Neutrophil (primary cell): ENCODE results near the gene CYP3A7.
"Not testable (repeated sequence)": the region's sequence is repeated elsewhere in the genome, so short reads cannot be mapped to it uniquely, and the experiment has no call there.

Source experiments
- H3K27ac ChIP-seq: fragments of 200-600 bp; sonication (generic); 2 replicates; pipeline ENCODE4 v1.5.1; 2016; ENCODE audit warnings: mild to moderate bottlenecking, moderate library complexity
- H3K27me3 ChIP-seq: fragments of 200-600 bp; sonication (generic); 2 replicates; pipeline ENCODE4 v1.6.0; 2016; ENCODE audit warnings: mild to moderate bottlenecking
- H3K36me3 ChIP-seq: fragments of 200-600 bp; sonication (generic); 2 replicates; pipeline ENCODE4 v1.5.1; 2017
- H3K4me1 ChIP-seq, 2 experiments: fragments of 200-600 bp in 1 of 2; sonication (generic) in 1 of 2; 1 replicate in 1 of 2; 2 replicates in 1 of 2; pipeline versions ENCODE4 v1.5.1 to v1.6.1; 2013 to 2016; ENCODE audit warnings: low read depth in 1 of 2, low read length in 1 of 2, mild to moderate bottlenecking in 1 of 2, moderate library complexity in 1 of 2; ENCODE audit not compliant: control insufficient read depth in 1 of 2, insufficient read depth in 1 of 2
- H3K4me3 ChIP-seq, 2 experiments: fragments of 200-600 bp in 1 of 2; sonication (generic) in 1 of 2; 1 replicate in 1 of 2; 2 replicates in 1 of 2; pipeline ENCODE4 v1.5.1; 2013 to 2016; ENCODE audit warnings: low read depth in 1 of 2, low read length in 1 of 2, mild to moderate bottlenecking in 1 of 2, moderate library complexity in 1 of 2
- H3K9me3 ChIP-seq: fragments of 200-600 bp; sonication (generic); 2 replicates; pipeline ENCODE4 v1.5.1; 2016
- TF ChIP-seq, protein P1 (sequence below): fragments of 200-600 bp; sonication (generic); IDR thresholded peaks from 2 replicates; pipeline ENCODE4 v1.5.1; 2016; ENCODE audit warnings: antibody characterized with exemption

Gene CYP3A7

DNA sequence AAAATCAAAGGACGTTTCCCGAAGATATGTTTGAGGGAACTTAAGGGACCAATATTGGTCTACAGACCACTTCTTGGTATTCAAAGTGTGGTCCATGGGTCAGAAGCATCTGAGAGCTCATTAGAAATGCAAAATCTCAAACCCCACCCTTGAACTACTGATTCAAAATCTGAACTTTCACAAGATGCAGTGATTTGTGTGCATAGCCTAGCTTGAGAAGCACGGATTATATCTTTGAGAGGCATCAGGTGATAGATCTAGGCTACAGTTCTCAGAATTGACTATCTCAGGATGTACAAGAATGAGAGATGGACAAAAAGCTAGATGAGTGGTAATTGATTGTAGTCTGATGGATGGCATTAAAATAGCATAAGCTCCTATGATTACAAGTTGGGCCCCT lies 29.5 kb upstream of the CYP3A7 start:
- Histone ChIP-seq H3K27ac (no peak overlapping the region), H3K4me3 (no peak overlapping the region), H3K36me3 (no peaks in the 10 kb centered on the region), H3K9me3 (no peaks in the 10 kb centered on the region), H3K4me1 (no peaks in the 10 kb centered on the region), H3K27me3 (peaks cover 14% of the 10 kb centered on the region)
- TF ChIP-seq, protein P1, sequence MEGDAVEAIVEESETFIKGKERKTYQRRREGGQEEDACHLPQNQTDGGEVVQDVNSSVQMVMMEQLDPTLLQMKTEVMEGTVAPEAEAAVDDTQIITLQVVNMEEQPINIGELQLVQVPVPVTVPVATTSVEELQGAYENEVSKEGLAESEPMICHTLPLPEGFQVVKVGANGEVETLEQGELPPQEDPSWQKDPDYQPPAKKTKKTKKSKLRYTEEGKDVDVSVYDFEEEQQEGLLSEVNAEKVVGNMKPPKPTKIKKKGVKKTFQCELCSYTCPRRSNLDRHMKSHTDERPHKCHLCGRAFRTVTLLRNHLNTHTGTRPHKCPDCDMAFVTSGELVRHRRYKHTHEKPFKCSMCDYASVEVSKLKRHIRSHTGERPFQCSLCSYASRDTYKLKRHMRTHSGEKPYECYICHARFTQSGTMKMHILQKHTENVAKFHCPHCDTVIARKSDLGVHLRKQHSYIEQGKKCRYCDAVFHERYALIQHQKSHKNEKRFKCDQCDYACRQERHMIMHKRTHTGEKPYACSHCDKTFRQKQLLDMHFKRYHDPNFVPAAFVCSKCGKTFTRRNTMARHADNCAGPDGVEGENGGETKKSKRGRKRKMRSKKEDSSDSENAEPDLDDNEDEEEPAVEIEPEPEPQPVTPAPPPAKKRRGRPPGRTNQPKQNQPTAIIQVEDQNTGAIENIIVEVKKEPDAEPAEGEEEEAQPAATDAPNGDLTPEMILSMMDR, result no peak

DNA sequence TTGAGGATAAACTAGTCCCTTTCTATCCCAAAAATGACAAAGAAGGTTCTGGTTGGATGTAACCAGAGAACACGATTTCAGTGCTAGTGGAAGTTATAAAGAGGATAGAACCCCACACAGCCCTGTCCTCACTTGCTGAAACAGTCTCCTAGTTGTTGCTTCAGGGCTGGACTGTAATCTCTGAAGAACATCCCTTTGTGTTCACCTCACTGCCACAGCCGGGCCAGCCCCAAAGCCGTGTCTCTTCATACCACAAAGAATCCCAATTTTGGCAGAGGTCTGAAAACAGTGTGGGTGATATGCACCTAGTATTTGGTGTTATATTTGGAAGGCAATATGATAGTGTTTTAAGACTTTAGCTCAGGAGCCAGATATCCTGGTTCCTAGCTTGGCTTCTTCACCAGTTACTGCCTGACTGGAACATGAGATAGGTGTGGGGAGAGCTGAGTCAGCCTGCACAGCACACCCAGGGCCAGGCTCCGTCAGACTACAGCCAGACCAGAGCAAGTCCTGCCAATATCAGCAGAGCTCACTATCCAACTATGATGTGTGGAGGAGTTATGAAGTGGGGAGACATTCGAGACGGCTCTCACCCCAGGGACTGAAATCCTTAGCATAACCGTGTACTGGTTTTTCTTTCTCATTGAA lies 27.8 kb upstream of the CYP3A7 start:
- TF ChIP-seq, protein P1, result no peak
- no peaks in the 10 kb centered on the region for H3K36me3 ChIP-seq
- H3K4me1 ChIP-seq, result no peaks in the 10 kb centered on the region
- no peak overlapping the region for H3K4me3 ChIP-seq
- H3K9me3 ChIP-seq, result no peaks in the 10 kb centered on the region
- H3K27me3 ChIP-seq, result peaks cover 14% of the 10 kb centered on the region
- H3K27ac ChIP-seq, result no peak overlapping the region

DNA sequence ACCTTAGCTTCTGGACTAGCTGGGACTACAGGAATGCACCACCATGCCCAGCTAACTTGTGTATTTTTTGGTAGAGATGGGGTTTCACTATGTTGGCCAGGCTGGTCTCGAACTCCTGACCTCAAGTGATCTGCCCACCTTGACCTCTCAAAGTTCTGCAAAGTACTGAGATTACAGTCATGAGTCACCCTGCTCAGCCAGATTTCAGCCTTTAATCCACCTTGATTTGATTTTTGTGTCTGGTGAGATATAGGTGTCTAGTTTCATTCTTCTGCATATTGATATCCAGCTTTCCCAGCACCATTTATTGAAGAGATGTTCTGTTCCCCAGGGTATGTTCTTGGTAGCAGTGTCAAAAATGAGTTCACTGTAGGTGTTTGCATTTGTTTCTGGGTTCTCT lies 20.1 kb upstream of the CYP3A7 start:
- TF ChIP-seq, protein P1, result no peak
- no peaks in the 10 kb centered on the region for H3K9me3 ChIP-seq
- no peaks in the 10 kb centered on the region for H3K4me1 ChIP-seq
- H3K4me3 ChIP-seq, result no peak overlapping the region
- H3K36me3 ChIP-seq, result no peaks in the 10 kb centered on the region
- no peak overlapping the region for H3K27ac ChIP-seq
- H3K27me3 ChIP-seq, result peaks cover 51% of the 10 kb centered on the region

DNA sequence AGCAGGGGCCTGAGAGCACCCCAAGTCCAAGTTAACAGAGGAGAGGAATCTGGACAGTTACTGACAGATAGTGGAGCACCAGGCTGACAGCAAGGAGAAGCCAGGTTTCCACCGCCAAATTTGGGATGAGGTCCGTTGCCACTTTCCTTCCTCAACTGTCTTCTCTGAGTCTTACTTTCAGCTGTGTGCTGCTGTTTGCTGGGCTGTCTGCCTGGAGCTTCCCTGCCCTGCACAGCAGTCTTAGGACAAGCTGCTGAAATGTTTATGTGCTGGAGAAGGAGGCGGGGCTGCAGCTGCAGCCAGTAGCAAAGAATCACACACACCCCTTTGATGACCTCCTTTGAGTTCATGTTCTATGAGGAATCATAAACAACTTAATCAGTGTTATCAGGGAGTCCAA lies 17.4 kb upstream of the CYP3A7 start:
- H3K4me3 ChIP-seq, result no peak overlapping the region
- peaks cover 75% of the 10 kb centered on the region for H3K27me3 ChIP-seq
- no peaks in the 10 kb centered on the region for H3K36me3 ChIP-seq
- H3K4me1 ChIP-seq, result no peaks in the 10 kb centered on the region
- TF ChIP-seq, protein P1, result no peak
- H3K27ac ChIP-seq, result no peak overlapping the region
- no peaks in the 10 kb centered on the region for H3K9me3 ChIP-seq

GRCh38 chr7:99751322-99752052 lies 16.5 kb upstream of the CYP3A7 start:
- H3K27ac ChIP-seq, H3K4me3 ChIP-seq, H3K9me3 ChIP-seq, H3K4me1 ChIP-seq, H3K36me3 ChIP-seq: not testable (repeated sequence)
- peaks cover 78% of the 10 kb centered on the region for H3K27me3 ChIP-seq

- H3K4me1 ChIP-seq, result no peaks in the 10 kb centered on the region
- H3K27me3 ChIP-seq, result peaks cover 65% of the 10 kb centered on the region
- H3K36me3 ChIP-seq, result no peaks in the 10 kb centered on the region
- H3K27ac ChIP-seq, result no peak overlapping the region
- TF ChIP-seq, protein P1, result no peak
- no peaks in the 10 kb centered on the region for H3K9me3 ChIP-seq
- H3K4me3 ChIP-seq, result no peak overlapping the region
These were observed 14.0 kb upstream of the CYP3A7 start for GRCh38 chr7:99748846-99749579.

GRCh38 chr7:99746915-99747314 lies 11.9 kb upstream of the CYP3A7 start:
- not testable (repeated sequence) for H3K4me3 ChIP-seq, H3K27ac ChIP-seq, H3K36me3 ChIP-seq, H3K4me1 ChIP-seq, H3K9me3 ChIP-seq
- H3K27me3 ChIP-seq, result peaks cover 46% of the 10 kb centered on the region

- Histone ChIP-seq H3K27me3 (peaks cover 31% of the 10 kb centered on the region), H3K4me1 (peaks cover 11 to 14% of the 10 kb centered on the region in 2 experiments)
- not testable (repeated sequence) for H3K9me3 ChIP-seq, H3K27ac ChIP-seq, H3K36me3 ChIP-seq, H3K4me3 ChIP-seq
These were observed 10.4 kb upstream of the CYP3A7 start for GRCh38 chr7:99745395-99745794.
